Measurements from ENCODE around the gene SDK1.

SDK1 gene

GRCh38 chr7:4154882-4155535, 854.0 kb downstream of the SDK1 start:
- no peak for DNase-seq

- no peak for DNase-seq
These were observed 855.1 kb downstream of the SDK1 start for GRCh38 chr7:4156190-4156589.

- no peak for DNase-seq
These were observed 856.6 kb downstream of the SDK1 start for GRCh38 chr7:4157651-4158050.

- DNase-seq: no peak
These were observed 857.5 kb downstream of the SDK1 start for GRCh38 chr7:4158441-4159153.

- DNase-seq: no peak
These were observed 858.1 kb downstream of the SDK1 start for GRCh38 chr7:4159154-4159501.

GRCh38 chr7:4159761-4160554, 858.9 kb downstream of the SDK1 start:
- no peak for DNase-seq

GRCh38 chr7:4162884-4163564, 862.0 kb downstream of the SDK1 start:
- no peak for DNase-seq

- DNase-seq: no peak
These were observed 862.6 kb downstream of the SDK1 start for GRCh38 chr7:4163565-4164203.

GRCh38 chr7:4164556-4164955, 863.5 kb downstream of the SDK1 start:
- no peak for DNase-seq

GRCh38 chr7:4166340-4166739, 865.3 kb downstream of the SDK1 start:
- no peak for DNase-seq

- no peak for DNase-seq
These were observed 865.8 kb downstream of the SDK1 start for GRCh38 chr7:4166807-4167206.

- DNase-seq: no peak
These were observed 866.4 kb downstream of the SDK1 start for GRCh38 chr7:4167385-4167910.

GRCh38 chr7:4168041-4168440, 867.0 kb downstream of the SDK1 start:
- no peak for DNase-seq

- DNase-seq: no peak
These were observed 867.5 kb downstream of the SDK1 start for GRCh38 chr7:4168541-4168940.

GRCh38 chr7:4169455-4169854, 868.4 kb downstream of the SDK1 start:
- DNase-seq: no peak

- no peak for DNase-seq
These were observed 870.1 kb downstream of the SDK1 start for GRCh38 chr7:4170997-4171786.

GRCh38 chr7:4172883-4173282, 871.8 kb downstream of the SDK1 start:
- DNase-seq: no peak

GRCh38 chr7:4173615-4174014, 872.6 kb downstream of the SDK1 start:
- DNase-seq: no peak

GRCh38 chr7:4174016-4174415, 873.0 kb downstream of the SDK1 start:
- DNase-seq: no peak

- no peak for DNase-seq
These were observed 873.4 kb downstream of the SDK1 start for GRCh38 chr7:4174451-4174850.

GRCh38 chr7:4174884-4175283, 873.8 kb downstream of the SDK1 start:
- DNase-seq: no peak
